ENCODE data around the gene THRAP3.

THRAP3 gene

GRCh38 chr1:36199934-36200741 lies 24.1 kb upstream of the THRAP3 start:
- TF ChIP-seq CTCF (IDR thresholded peaks at IDR 0.05; ENCODE audit: control insufficient read depth, extremely low read depth, insufficient read depth), result peak; percentile 37
- peak; percentile 81 for DNase-seq (ENCODE audit: low read depth)

GRCh38 chr1:36203027-36203553 lies 21.2 kb upstream of the THRAP3 start:
- no peak overlapping the region for H3K4me3 ChIP-seq (ENCODE audit: low read depth, low read length)
- TF ChIP-seq CTCF (IDR thresholded peaks at IDR 0.05; ENCODE audit: control insufficient read depth, extremely low read depth, insufficient read depth), result no peak
- DNase-seq (ENCODE audit: low read depth), result no peak

More at GRCh38 chr1:36199934-36200741, 24.1 kb upstream of the THRAP3 start:
- no peak overlapping the region for H3K4me3 ChIP-seq (ENCODE audit: low read depth, low read length)

DNA sequence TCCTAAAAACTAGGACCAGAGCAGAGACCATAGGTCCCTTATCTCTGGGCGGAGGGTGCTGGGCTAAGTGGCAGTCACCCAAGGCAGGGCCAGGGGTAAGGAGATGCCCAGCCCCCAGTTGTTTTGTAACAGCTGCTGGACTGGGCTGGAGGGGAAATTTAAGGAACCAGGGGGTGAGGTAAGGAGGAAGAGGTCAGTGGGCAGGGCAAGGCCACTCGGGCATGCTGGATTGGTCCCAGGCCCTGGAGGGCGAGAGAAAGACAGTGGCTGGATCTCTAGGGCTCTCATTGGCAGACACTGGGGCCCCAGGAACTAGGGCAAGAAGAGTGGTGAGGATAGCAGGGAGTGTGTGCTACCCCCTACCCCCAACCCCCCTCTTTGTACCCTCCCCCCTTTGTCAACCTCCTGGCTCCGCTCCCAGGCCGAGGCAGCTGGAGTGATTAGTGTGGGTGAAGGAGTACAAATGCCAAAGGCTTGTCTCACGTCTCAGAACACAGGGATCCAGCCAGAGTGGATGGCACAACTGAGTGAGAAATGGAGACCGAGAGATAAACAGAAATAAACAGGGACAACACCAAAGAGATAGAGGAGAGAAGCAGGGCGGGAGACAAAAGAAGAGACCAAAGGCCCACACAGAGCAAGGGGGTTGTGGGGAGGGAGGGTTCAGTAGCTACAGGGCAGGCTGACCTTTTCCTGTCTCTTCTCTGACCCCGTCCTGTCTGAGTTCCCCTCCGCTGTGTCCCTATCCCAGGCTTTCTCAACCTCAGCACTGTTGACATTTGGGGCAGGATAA lies 20.5 kb upstream of the THRAP3 start:
- no peak overlapping the region for H3K4me3 ChIP-seq (ENCODE audit: low read depth, low read length)
- no peak for TF ChIP-seq CTCF (IDR thresholded peaks at IDR 0.05; ENCODE audit: control insufficient read depth, extremely low read depth, insufficient read depth)
- no peak for DNase-seq (ENCODE audit: low read depth)

- H3K4me3 ChIP-seq (ENCODE audit: low read depth, low read length), result no peak overlapping the region
- no peak for DNase-seq (ENCODE audit: low read depth)
- no peak for TF ChIP-seq CTCF (IDR thresholded peaks at IDR 0.05; ENCODE audit: control insufficient read depth, extremely low read depth, insufficient read depth)
Measured at GRCh38 chr1:36204347-36204909, 19.8 kb upstream of the THRAP3 start.

GRCh38 chr1:36206323-36206858 lies 17.9 kb upstream of the THRAP3 start:
- TF ChIP-seq CTCF (IDR thresholded peaks at IDR 0.05; ENCODE audit: control insufficient read depth, extremely low read depth, insufficient read depth), result no peak
- no peak overlapping the region for H3K4me3 ChIP-seq (ENCODE audit: low read depth, low read length)
- no peak for DNase-seq (ENCODE audit: low read depth)

DNA sequence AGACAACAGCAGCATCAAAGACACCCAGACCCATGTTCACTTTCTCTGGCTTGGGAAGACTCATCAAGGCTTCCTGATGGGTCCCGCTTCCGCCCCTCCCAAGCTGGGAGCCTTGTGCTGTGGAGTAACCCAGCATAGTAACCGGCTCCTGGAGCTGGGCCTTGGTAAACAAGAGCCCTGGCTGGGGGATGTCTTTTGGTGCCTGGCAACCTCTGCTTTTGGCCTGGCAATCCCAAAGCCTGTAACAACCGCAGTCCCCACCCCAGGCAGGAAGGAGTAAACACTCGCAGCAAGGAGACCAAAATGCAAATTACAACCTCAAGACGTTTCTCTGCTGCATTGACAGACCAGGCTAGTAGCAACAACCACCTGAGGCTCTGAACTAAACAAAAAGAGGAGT lies 16.9 kb upstream of the THRAP3 start:
- H3K4me3 ChIP-seq (ENCODE audit: low read depth, low read length), result no peak overlapping the region
- TF ChIP-seq CTCF (IDR thresholded peaks at IDR 0.05; ENCODE audit: control insufficient read depth, extremely low read depth, insufficient read depth), result no peak
- peak; percentile 87 for DNase-seq (ENCODE audit: low read depth)

Data from LNCaP clone FGC (cell line).